GM12878 (cell line): Measurements from ENCODE around the gene HSPE1. TPM values are rescaled to one million over a fixed set of nuclear protein-coding genes. Genes with fewer than 3 reads are reported as not detected.

Experiments used
- ATF2 ChIP-seq: IDR thresholded peaks from 2 replicates; pipeline ENCODE4 v1.6.1; 2012; ENCODE audit warnings: low read length, inconsistent platforms
- DPF2 ChIP-seq: fragments of 450-650 bp; IDR thresholded peaks from 2 replicates; pipeline ENCODE4 v1.6.1; 2017; ENCODE audit warnings: mild to moderate bottlenecking
- GABPA ChIP-seq: IDR thresholded peaks from 2 replicates; pipeline ENCODE4 v1.6.1; 2014; ENCODE audit warnings: antibody characterized with exemption, low read depth, mild to moderate bottlenecking, inconsistent platforms
- GATAD2B ChIP-seq: fragments of 450-650 bp; conservative IDR thresholded peaks from 2 replicates; pipeline ENCODE4 v1.6.1; 2017; ENCODE audit warnings: low read depth, mild to moderate bottlenecking, moderate library complexity
- HCFC1 ChIP-seq: fragments of 150-350 bp; IDR thresholded peaks from 2 replicates; pipeline ENCODE4 v1.6.1; 2014; ENCODE audit warnings: low read length
- HDAC6 ChIP-seq: fragments of 200-600 bp; sonication (generic); IDR thresholded peaks from one replicate; pipeline ENCODE4 v1.8.0; 2017; ENCODE audit warnings: antibody characterized with exemption; ENCODE audit not compliant: unreplicated experiment
- KLF5 ChIP-seq: fragments of 450-650 bp; IDR thresholded peaks from 2 replicates; pipeline ENCODE4 v1.6.1; 2014; ENCODE audit warnings: mild to moderate bottlenecking; ENCODE audit not compliant: partially characterized antibody
- LARP7 ChIP-seq: fragments of 450-650 bp; IDR thresholded peaks from 2 replicates; pipeline ENCODE4 v1.6.1; 2017; ENCODE audit warnings: mild to moderate bottlenecking
- MTA2 ChIP-seq: fragments of 450-650 bp; IDR thresholded peaks from 2 replicates; pipeline ENCODE4 v1.6.1; 2016; ENCODE audit warnings: low read depth, mild to moderate bottlenecking, moderate library complexity
- MXI1 ChIP-seq: fragments of 150-350 bp; IDR thresholded peaks from 2 replicates; pipeline ENCODE4 v1.6.1; 2011; ENCODE audit warnings: low read depth, mild to moderate bottlenecking, inconsistent platforms, low read length, improper control_type of control experiment
- MYB ChIP-seq: fragments of 150-350 bp; IDR thresholded peaks from 2 replicates; pipeline ENCODE4 v1.6.1; 2014; ENCODE audit warnings: mild to moderate bottlenecking, low read depth, low read length, borderline replicate concordance
- NFIC ChIP-seq: IDR thresholded peaks from 2 replicates; pipeline ENCODE4 v1.6.1; 2012; ENCODE audit warnings: low read depth, mild to moderate bottlenecking, inconsistent platforms, low read length, moderate library complexity
- NR2F1 ChIP-seq: fragments of 450-650 bp; conservative IDR thresholded peaks from 2 replicates; pipeline ENCODE4 v1.6.1; 2017; ENCODE audit warnings: mild to moderate bottlenecking
- PML ChIP-seq: IDR thresholded peaks from 2 replicates; pipeline ENCODE4 v1.6.1; 2012; ENCODE audit warnings: low read length, inconsistent platforms
- POLR2AphosphoS5 ChIP-seq: IDR thresholded peaks from 2 replicates; pipeline ENCODE4 v1.6.1; 2011; ENCODE audit warnings: mild to moderate bottlenecking, low read length, inconsistent platforms
- POU2F2 ChIP-seq: IDR thresholded peaks from 3 replicates; pipeline ENCODE4 v1.6.1; 2011; ENCODE audit warnings: low read depth, mild to moderate bottlenecking, low read length, borderline replicate concordance
- TARDBP ChIP-seq: IDR thresholded peaks from 2 replicates; pipeline ENCODE4 v1.6.1; 2016; ENCODE audit warnings: borderline replicate concordance
- TCF12 ChIP-seq: IDR thresholded peaks from 2 replicates; pipeline ENCODE4 v1.6.1; 2011; ENCODE audit warnings: low read depth, mild to moderate bottlenecking, low read length
- USF1 ChIP-seq: IDR thresholded peaks from 2 replicates; pipeline ENCODE4 v1.6.1; 2011; ENCODE audit warnings: borderline replicate concordance, low read depth, mild to moderate bottlenecking, moderate library complexity, mixed read lengths, low read length; ENCODE audit not compliant: insufficient read depth; ENCODE audit errors: extremely low read length
- YY1 ChIP-seq: IDR thresholded peaks from 2 replicates; pipeline ENCODE4 v1.6.1; 2011; ENCODE audit warnings: low read depth, mild to moderate bottlenecking, low read length
- ZBED1 ChIP-seq: IDR thresholded peaks from 2 replicates; pipeline ENCODE4 v1.6.1; 2016; ENCODE audit warnings: borderline replicate concordance
- ZNF217 ChIP-seq: fragments of 450-650 bp; IDR thresholded peaks from 2 replicates; pipeline ENCODE4 v1.6.1; 2017; ENCODE audit warnings: antibody characterized with exemption, mild to moderate bottlenecking
- ZSCAN29 ChIP-seq: fragments of 450-650 bp; IDR thresholded peaks from 2 replicates; pipeline ENCODE4 v1.6.1; 2017; ENCODE audit warnings: mild to moderate bottlenecking, moderate library complexity
- polyA plus RNA-seq, 11 experiments: library from polyadenylated mRNA; depleted of rRNA in 4 of 11; unstranded in 6 of 11; stranded (reverse) in 5 of 11; fragments of >200 nt; fragmentation: Nextera tagmentation in 4 of 11; fragmentation: Illumina TruSeq in 1 of 11; extraction: Ambion mirVana in 4 of 11; extraction: Trizol in 1 of 11; gene quantifications; 1 replicate in 1 of 11; 2 replicates in 10 of 11; pipeline versions ENCODE4 v1.2.1 to v1.2.3, GENCODE V29; 2011 to 2016; ENCODE audit warnings: inconsistent platforms in 2 of 11, missing spikeins in 2 of 11, low read depth in 1 of 11
- total RNA-seq, 4 experiments: library from RNA; depleted of rRNA in 3 of 4; stranded (reverse); fragments of >200 nt in 3 of 4; fragmentation: Illumina TruSeq in 1 of 4; extraction: Trizol in 1 of 4; gene quantifications; 2 replicates each; pipeline versions ENCODE4 v1.2.1 to v1.2.3, GENCODE V29; 2013 to 2021
- TF ChIP-seq, protein P1 (sequence below): fragments of 450-650 bp; IDR thresholded peaks from 2 replicates; pipeline ENCODE4 v1.6.1; 2017; ENCODE audit warnings: mild to moderate bottlenecking, moderate library complexity
- TF ChIP-seq, protein P2 (sequence below): fragments of 450-650 bp; IDR thresholded peaks from 2 replicates; pipeline ENCODE4 v1.6.1; 2017; ENCODE audit warnings: mild to moderate bottlenecking, low read depth, inconsistent platforms; ENCODE audit not compliant: poor library complexity, severe bottlenecking

The HSPE1 gene
- total and polyA plus RNA-seq, 10 of the 15 experiments (the other 5 are each of a cell fraction or from before 2014, with no cell fraction given), result 180 to 1,096 (median 505) TPM

DNA sequence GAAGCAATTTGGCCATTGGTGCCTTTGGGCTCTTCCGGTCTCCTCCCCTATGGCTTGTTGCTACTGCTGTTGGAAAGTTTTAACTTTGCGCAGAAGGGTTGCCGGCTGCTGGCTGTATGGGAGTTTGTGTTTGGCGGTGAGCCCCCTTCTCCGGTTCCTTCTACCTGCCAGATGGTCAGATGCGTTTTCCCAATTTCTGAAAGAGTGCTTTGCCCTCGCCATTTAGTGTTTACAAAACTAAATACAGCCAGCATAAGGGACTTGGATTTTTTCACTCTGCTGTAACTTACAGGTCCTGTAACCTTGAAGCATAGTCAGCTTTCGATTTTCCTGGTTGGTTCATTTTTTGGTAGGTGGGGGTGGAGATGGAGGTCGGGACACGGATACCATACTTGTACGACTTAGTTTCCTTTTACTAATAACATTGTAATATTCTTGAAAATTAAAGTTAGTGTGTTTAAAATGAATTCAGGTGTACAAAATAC lies 46.2 kb upstream of the HSPE1 start (continued):
- TF ChIP-seq KLF5 (peak; percentile 13), TARDBP (no peak), MTA2 (no peak), ZBED1 (0 out of 2 replicates have a peak, but pooled peaks have one; percentile 7), PML (peak; percentile 50), YY1 (no peak), USF1 (no peak), HCFC1 (no peak), NR2F1 (no peak), NFIC (no peak), GATAD2B (peak; percentile 8; the same call in 1 of the 2 replicates), DPF2 (peak; percentile 16; the same call in 1 of the 2 replicates), POLR2AphosphoS5 (peak; percentile 79; the same call in 1 of the 2 replicates), LARP7 (no peak), MYB (no peak), ZNF217 (no peak), TCF12 (peak; percentile 49; the same call in 1 of the 2 replicates), ZSCAN29 (no peak), GABPA (peak; percentile 29; the same call in 1 of the 2 replicates), ATF2 (no peak), MXI1 (0 out of 2 replicates have a peak, but pooled peaks have one; percentile 45), HDAC6 (no peak), POU2F2 (0 out of 3 replicates have a peak, but pooled peaks have one; percentile 4)
- TF ChIP-seq, protein P1, sequence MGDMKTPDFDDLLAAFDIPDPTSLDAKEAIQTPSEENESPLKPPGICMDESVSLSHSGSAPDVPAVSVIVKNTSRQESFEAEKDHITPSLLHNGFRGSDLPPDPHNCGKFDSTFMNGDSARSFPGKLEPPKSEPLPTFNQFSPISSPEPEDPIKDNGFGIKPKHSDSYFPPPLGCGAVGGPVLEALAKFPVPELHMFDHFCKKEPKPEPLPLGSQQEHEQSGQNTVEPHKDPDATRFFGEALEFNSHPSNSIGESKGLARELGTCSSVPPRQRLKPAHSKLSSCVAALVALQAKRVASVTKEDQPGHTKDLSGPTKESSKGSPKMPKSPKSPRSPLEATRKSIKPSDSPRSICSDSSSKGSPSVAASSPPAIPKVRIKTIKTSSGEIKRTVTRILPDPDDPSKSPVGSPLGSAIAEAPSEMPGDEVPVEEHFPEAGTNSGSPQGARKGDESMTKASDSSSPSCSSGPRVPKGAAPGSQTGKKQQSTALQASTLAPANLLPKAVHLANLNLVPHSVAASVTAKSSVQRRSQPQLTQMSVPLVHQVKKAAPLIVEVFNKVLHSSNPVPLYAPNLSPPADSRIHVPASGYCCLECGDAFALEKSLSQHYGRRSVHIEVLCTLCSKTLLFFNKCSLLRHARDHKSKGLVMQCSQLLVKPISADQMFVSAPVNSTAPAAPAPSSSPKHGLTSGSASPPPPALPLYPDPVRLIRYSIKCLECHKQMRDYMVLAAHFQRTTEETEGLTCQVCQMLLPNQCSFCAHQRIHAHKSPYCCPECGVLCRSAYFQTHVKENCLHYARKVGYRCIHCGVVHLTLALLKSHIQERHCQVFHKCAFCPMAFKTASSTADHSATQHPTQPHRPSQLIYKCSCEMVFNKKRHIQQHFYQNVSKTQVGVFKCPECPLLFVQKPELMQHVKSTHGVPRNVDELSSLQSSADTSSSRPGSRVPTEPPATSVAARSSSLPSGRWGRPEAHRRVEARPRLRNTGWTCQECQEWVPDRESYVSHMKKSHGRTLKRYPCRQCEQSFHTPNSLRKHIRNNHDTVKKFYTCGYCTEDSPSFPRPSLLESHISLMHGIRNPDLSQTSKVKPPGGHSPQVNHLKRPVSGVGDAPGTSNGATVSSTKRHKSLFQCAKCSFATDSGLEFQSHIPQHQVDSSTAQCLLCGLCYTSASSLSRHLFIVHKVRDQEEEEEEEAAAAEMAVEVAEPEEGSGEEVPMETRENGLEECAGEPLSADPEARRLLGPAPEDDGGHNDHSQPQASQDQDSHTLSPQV, result no peak
- TF ChIP-seq, protein P2, sequence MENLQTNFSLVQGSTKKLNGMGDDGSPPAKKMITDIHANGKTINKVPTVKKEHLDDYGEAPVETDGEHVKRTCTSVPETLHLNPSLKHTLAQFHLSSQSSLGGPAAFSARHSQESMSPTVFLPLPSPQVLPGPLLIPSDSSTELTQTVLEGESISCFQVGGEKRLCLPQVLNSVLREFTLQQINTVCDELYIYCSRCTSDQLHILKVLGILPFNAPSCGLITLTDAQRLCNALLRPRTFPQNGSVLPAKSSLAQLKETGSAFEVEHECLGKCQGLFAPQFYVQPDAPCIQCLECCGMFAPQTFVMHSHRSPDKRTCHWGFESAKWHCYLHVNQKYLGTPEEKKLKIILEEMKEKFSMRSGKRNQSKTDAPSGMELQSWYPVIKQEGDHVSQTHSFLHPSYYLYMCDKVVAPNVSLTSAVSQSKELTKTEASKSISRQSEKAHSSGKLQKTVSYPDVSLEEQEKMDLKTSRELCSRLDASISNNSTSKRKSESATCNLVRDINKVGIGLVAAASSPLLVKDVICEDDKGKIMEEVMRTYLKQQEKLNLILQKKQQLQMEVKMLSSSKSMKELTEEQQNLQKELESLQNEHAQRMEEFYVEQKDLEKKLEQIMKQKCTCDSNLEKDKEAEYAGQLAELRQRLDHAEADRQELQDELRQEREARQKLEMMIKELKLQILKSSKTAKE, result no peak
